NCI-H510A treated with DMSO at 0.1 percent for 48 hours (cell line): ENCODE data around the gene MRPL12.
"Not testable (repeated sequence)": the region's sequence is repeated elsewhere in the genome, so short reads cannot be mapped to it uniquely, and the experiment has no call there.

Experiments used
- DNase-seq: peaks from one replicate; lab custom pipeline; 2025; lab: John Stamatoyannopoulos, UW

The MRPL12 gene

DNA sequence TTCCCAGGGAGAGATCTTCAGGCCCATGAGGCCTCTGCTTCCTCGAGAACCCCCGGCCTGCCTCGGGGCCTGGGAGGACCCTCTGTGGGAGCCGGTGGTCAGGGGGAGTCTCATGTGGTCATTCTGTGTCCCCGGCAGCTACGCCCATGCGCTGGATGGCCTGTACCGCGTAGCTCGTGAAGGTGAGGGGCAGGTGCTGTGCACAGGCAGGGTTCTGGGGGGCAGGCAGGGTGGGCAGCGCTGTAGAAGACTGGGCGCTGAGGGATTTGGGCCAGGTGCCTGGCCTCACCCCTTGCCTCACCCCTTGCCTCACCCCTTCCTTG lies 13.5 kb downstream of the MRPL12 start:
- DNase-seq, result no peak

DNA sequence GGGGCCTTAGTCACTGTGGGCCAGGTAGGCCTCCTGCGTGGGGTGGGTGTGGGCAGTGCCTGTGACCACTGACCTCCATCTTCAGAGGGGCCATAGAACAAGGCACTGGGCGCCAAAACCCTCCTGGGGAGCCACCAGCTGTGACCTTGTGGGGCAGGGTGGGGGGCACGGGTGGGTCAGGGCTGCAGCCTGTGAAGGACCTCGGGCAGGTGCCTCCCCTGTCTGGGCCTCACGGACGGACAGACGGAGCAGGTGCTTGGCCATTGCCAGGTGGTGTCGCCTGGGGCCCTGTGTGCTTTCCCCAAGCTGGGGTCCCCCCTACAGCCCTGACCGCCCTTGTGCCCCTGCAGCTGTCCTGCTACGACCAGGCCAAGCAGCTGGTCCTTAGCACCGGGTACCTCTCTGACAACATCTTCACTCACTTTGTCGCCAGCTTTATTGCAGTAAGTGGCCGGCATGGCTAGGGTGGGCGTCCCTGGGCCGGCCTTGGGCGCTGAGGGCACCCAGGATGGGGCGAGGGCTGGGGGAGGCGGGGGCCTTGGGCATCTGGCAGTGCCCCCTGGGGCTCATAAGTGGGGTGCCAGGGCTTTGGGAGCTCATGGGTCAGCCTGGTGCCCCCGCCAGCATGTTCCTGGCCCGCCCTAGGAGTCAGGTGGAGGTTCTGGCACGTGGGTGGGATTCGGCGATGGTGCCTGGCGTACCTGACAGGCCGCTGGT lies 14.0 kb downstream of the MRPL12 start:
- DNase-seq, result no peak

DNA sequence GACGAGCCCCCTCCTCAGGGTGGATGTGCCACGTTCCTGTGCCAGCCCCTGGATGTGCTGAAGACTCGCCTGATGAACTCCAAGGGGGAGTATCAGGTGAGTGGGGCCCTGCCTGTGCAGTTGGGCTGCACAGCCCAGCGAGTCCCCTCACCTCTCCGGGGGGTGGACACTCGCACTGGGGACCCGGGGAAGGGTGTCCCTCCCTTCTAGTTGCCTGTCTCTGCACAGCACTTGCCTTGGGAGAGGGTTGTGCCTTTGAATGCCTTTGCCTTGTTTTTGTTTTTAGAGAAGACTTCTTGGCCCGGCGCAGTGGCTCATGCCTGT lies 14.6 kb downstream of the MRPL12 start:
- no peak for DNase-seq

DNA sequence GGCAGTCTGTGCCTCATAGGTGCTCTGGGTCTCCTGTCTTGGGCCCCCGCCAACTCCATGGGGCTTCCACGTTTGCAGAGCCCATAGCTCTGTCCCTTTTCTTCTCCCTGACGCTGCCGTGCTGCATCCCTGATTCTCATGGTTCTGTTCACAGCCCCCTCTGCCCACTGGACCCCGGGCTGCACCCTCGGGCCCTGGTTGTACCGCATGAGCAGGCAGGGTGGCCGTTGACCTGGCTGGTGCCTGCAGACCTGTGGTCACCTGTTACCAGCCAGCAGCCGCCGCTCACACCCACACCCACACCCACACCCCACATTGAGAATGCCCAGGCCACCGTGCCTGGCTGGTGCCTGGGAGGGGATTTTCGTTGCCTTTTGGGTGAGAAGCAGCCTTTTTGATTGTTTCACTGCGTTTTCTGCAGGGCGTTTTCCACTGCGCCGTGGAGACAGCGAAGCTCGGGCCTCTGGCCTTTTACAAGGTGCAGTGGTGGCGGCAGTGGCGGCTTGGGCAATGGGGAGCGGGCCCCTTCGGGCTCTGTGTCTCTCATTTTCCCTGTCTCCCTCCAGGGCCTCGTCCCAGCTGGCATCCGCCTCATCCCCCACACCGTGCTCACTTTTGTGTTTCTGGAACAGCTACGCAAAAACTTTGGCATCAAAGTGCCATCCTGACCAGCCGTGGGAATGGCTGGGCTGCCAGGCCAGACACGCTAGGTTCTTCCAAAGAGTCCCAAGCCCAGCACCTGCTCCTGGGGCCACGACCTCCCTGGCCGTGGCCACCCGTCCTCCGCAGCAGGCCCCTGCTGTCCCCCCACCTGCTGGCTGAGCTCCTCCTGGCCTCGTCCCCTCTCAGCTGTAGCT lies 16.5 kb downstream of the MRPL12 start:
- DNase-seq, result no peak

DNA sequence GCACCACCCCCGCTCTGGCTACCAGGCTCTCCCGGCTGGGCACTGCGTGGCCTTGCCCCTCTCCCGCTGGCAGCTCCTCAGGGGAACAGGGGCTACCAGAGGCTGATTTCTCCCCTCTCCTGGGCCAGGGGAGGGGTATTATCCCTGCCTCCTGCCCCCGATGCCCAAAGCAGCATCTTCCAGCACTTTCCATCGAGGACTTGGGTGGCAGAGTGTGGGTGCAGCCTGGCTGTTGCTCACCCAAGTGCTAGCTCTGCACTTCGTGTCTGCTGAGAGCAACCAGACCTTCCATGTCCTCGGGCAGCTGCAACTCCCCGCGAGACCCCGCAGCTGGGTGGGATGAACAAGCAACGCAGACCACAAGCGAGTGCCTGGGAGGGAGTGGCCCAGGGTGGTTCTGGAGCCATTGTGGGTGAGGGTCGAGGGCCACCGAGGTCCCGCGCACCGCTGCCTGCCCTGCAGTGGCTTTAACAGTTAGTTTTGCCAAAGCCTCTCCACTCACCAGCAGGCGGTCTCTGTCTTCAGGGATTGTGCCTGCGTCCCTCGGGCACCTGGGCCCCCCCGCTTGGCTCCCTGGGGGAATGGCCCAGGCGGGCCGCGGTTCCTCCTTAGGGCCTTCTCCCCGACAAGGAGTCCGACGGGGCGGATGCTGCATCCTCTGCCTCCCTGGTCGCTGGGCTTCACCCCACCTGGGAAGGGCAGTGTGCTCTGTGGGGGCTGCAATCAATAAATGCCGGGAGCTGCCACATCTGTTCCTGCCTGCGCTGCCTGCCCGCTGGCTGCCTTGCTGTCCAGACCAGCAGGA lies 17.3 kb downstream of the MRPL12 start:
- DNase-seq, result no peak

DNA sequence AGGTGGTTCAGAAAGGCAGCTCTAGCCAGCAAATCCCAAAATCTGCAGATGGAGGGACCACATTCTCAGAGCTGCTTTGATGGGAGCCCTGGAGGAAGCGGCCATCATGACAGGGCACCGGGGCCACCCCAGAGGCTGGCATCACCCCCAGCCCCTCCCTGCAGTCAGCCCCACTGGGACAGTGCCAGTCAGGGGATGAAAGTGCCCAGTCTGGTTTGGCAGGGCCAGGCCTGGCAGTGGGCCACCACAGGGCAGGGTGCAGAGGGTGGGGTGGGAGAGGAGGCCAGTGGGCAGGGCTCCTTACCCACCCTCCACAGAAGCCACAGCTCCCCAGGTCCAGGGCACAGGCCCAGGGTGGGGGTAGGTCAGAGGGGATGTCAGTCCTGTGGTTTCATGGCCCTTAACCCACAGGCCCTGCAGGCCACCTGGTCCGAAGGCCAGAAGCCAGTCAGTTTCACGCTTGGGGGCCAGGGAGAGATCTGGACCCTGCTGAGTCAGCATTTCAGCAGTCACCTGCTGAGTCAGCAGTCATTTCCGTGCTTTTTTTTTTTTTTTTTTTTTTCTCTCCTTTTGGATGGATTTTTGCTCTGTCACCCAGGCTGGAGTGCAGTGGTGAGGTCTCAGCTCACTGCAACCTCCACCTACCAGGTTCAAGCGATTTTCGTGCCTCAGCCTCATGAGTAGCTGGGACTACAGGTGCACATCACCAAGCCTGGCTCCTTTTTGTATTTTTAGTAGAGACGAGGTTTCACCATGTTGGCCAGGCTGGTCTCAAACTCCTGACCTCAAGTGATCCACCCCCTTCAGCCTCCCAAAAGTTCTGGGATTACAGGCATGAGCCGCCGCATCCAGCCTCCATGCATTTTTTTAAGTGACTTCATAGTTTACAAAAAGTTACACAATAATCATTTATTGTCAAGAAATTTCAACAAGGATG lies 19.3 kb downstream of the MRPL12 start:
- DNase-seq, result no peak

DNA sequence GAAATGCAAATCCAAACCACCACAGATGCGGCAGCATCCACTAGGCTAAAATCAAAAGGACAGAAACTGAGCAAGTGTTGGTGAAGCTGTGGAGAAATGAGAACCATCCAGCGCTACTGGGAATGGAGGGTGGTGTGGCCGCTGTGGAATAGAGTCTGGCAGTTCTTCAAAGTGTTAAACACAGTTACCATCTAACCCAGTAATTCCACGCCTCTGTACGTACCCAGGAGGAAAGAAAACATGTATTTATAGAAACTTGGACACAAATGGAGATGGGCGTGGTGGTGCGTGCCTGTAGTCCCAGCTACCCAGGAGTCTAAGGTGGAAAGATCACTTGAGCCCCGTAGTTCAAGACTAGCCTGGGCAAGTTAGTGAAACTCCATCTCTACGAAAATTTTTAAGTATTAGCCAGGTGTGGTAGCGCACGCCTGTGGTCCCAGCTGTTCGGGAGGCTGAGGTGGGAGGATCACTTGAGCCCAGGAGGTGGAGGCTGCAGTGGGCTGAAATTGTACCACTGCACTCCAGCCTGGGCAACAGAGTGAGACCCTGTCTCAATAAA lies 20.6 kb downstream of the MRPL12 start:
- no peak for DNase-seq

DNA sequence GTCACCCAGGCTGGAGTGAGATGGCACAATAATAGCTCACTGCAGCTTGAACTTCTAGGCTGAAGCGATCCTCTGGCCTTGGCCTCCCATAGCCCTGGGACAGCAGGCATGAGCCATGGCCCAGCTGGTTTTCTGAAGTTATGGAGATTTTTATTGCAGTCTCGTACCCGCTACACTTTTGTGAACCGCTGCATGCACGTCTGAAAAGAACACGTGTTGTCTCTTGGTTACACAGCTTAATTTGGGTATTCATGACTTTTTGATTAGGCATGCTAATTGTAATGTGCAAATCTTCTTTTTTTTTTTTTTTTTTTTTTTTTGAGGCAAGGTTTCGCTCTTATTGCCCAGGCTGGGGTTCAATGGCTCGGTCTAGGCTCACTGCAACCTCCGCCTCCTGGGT lies 22.3 kb downstream of the MRPL12 start:
- no peak for DNase-seq

DNA sequence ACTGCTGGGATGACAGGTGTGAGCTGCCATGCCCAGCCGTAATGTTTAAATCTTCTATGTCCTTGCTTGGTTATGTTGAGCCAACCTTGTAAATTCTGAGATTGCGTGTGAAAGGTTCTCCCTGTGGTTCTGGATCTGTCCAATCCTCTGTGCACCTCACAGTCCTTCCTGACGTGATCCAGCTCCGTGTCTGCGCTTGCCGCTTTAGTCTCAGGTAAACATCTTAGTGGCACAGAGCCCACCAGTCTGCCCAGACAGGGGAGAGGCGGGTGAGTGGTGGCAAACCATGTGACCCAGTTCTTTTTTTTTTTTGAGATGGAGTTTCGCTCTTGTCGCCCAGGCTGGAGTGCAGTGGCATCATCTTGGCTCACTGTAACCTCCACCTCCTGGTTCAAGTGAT lies 22.8 kb downstream of the MRPL12 start:
- no peak for DNase-seq

DNA sequence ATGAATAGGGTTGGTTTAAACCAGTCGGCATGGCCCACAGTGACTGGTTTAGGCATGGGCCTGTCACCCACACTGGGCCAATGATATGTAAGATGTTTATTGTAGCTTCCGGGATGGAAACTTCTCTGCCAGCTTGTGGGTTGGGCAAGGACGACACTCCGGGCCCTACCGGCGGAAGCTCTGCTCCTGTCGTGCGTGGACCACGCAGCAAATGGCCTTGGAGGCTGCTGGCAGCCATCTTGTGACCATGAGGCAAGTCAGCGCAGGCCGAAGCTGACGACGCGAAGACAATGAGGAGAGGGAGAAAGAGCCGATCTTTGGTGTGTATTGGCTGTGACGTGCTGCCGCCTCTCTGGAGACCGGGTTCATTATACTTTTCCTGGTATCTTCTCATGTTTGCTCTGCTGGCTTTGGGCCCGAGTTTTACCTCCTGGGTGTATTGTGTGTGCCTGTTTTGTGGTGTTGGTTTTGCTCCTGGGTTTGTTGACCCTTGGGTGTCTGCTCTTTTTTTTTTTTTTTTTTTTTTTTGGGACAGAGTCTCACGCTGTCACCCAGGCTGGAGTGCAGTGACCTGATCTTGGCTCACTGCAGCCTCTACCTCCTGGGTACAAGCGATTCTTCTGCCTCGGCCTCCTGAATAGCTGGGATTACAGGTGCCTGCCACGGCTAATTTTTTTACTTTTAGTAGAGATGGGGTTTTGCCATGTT lies 24.3 kb downstream of the MRPL12 start:
- DNase-seq, result no peak

DNA sequence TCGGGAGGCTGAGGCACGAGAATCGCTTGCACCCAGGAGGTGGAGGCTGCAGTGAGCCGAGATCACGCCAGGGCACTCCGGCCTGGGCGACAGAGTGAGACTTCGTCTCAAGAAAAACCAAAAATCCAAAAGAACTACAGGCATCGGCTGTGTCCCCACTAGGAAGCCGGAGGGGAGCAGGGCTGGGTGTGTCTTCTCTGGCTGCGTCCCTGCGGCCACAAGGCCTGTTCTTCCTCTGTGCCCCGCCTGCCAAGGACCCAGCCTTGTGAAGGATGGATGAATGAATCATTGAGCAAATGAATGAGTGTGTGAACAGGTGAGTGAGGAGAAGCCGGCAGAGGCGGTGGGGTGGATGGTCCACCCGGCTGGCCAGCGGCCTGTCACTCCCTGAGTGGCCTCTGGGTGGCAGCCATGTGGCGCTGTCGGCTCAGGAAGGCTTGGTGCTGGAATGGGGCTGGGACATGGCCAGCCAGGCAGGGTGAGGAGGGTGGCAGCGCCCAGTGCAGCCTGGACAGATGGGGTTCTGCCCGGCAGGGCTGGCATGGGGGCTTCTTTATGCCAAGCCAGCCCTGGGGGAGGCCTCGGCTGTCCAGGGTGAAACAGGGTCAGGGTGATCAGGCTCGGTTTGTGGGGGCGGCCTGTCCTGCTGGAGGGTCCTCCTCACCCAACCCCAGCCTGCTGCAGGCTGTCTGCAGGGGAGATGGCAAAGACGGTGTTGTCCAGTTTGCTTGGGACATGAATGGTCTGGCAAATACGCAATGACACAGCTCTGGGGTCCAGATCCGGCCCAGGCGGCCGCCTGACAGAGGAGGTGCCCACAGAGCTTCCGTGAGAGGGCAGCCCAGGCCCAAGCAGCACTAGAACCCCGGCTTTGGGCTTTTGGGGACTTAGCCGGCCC lies 30.6 kb downstream of the MRPL12 start:
- peak; percentile 69 for DNase-seq

DNA sequence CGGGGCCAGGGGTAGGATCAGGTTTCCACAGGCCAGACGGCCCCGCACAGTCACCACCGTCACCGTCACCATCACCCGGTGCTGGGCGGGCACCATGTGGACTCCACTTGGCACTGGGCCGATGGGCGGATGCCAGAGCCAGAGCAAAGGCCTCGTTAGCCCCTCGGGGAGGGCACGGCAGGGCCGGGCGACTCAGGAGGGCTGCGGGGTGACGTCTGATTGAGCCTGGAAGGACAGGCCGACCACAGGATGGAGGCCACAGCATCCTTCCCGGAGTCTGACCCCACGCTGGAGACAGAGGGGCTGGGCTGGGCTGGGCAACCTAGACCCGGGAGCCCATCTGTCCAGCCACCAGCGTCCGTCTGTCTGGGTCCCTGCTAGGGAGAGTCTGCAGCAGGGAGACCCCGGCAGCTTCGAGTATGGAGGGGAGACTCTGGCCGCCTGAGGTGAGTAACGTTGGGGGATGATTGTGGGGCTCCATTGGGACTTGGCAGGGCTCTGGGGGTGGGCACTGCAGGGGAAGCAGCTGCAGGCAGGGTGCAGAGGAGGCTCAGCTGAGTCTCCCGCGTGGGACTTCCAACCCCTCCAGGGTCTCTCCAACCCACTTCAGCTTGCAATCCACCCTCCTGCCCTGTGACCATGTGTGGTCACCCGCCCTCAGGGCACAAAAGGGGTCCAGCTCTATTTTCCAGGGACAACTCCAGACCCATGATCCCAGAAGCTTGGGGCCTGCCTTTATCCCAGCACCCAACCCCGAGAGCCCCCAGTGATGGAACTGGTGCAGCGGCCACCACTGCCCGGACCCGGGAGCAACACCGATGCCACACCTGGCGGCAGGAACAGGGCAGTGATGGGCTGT lies 31.5 kb downstream of the MRPL12 start:
- no peak for DNase-seq

DNA sequence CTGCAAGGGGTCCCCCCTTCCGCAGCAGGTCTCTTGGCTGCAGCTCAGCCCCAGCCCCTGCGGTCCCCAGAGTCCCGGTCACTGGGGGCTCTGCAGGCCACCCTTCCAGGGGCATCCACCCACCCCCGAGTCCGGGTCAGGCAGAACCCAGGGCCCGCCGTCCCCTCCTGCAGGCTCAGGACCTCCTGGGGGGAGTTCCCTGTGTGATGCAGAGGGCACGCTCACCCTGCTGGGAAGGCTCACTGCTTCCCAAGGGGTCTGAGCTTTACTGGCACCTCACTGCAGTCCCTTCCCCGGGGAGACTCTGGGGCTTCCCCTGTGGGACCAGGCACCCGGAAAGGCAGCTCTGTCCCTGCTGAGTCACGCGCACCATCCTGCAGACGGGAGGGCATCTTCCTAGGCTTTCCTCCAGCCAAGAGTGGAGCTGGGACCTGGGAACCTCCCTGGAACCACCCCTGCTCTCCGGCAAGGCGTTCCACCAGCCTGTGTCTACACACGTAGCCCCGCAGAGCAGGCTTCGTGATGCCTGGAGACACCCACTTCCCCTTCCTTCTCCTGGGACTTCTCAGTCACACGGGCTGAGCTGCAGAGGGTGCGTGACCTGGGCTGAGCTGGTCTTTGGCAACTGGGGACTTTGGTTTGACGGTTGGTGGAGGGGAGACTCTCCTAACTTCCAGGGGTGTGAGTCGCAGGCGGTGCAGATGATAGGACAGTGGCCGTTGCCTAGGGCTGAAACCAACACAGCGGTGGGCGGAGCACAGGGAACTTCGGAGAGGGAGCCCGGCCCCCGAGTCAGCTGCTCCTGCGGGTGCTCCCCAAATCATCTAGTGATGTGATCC lies 32.3 kb downstream of the MRPL12 start:
- DNase-seq, result peak; percentile 89

DNA sequence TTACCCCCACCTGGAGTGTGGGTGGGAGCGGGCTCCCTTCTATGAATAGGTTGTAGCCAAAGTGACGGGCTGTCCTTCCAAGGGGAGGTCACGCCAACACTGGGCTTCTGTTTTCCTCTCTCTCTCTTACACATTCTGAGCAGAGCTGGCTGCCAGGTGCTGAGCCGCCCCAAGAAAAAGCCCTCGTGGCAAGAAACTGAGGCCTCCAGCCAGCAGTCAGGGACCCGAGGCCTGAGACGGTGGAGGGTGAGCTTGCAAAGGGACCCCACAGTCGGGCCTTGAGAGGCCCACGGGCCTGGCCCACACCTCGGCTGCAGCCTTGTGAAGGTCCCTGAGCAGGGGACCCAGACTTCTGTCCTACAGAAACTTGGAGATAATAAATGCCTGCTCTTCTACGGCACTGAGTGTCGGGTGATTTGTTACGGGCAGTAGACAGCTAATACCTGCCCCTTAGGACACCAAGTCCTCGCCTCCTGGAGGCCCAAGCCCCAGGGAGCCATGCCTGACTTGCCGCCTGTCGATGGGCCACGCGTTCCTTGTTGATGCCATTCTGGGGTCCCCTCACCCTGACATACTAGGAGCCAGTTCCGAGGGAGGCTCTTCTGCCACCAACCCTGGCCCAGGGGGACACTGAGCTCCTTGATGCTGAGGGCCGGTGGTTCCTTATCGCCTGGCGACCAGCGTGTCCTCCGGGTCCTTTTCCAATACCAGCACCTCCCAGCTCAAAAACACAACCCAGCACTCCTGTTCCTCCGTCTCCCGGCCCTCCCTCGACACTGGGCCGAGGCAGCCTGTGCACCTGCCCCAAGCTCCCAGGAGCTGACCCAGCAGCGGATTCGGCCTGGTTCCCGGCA lies 35.0 kb downstream of the MRPL12 start:
- no peak for DNase-seq

DNA sequence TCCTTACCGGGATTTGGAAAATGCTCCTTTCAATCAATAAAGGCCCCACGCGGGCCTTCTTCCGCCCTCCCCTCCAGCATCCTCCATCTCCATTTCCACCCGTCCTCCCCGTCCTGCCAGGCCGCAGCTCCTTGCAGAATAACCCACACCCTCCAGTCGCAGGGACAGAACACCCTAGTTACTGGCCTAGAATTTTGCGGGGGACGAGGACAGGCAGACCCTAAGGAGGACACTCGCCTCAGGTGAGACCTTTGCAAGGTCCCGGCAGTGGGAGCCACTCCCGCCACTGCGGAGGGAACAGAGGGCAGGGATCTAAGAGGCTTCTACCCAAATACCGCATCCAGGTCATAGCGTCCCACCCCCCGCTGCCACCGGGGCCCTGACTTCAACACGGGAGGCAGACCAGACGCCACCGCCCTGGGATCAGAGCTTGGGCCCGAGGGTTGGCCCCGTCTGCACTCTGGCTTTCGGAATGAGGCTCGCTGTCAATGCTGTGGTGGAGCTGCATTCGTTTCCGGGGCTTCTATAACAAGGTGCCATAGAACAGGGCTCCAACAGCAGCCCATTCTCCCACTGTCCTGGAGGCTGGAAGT lies 35.7 kb downstream of the MRPL12 start:
- no peak for DNase-seq

DNA sequence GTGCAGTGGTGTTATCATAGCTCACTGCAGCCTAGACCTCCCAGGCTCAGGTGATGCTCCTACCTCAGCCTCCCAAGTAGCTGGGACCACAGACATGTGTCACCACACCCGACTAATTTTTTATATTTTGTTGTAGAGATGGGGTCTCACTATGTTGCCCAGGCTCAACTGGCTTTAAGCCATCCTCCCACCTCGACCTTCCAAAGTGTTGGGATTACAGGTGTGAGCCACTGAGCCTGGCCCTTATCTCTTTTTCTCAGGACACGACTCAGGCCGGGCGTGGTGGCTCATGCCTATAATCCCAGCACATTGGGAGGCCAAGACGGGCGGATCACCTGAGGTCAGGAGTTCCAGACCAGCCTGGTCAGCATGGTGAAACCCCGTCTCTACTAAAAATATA lies 36.4 kb downstream of the MRPL12 start:
- DNase-seq, result not testable (repeated sequence)
